ENCODE data around the gene MUC12.
"Not testable (repeated sequence)": the region's sequence is repeated elsewhere in the genome, so short reads cannot be mapped to it uniquely, and the experiment has no call there.

The MUC12 gene, protein sequence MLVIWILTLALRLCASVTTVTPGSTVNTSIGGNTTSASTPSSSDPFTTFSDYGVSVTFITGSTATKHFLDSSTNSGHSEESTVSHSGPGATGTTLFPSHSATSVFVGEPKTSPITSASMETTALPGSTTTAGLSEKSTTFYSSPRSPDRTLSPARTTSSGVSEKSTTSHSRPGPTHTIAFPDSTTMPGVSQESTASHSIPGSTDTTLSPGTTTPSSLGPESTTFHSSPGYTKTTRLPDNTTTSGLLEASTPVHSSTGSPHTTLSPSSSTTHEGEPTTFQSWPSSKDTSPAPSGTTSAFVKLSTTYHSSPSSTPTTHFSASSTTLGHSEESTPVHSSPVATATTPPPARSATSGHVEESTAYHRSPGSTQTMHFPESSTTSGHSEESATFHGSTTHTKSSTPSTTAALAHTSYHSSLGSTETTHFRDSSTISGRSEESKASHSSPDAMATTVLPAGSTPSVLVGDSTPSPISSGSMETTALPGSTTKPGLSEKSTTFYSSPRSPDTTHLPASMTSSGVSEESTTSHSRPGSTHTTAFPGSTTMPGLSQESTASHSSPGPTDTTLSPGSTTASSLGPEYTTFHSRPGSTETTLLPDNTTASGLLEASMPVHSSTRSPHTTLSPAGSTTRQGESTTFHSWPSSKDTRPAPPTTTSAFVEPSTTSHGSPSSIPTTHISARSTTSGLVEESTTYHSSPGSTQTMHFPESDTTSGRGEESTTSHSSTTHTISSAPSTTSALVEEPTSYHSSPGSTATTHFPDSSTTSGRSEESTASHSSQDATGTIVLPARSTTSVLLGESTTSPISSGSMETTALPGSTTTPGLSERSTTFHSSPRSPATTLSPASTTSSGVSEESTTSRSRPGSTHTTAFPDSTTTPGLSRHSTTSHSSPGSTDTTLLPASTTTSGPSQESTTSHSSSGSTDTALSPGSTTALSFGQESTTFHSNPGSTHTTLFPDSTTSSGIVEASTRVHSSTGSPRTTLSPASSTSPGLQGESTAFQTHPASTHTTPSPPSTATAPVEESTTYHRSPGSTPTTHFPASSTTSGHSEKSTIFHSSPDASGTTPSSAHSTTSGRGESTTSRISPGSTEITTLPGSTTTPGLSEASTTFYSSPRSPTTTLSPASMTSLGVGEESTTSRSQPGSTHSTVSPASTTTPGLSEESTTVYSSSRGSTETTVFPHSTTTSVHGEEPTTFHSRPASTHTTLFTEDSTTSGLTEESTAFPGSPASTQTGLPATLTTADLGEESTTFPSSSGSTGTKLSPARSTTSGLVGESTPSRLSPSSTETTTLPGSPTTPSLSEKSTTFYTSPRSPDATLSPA (N-terminal part only)

DNA sequence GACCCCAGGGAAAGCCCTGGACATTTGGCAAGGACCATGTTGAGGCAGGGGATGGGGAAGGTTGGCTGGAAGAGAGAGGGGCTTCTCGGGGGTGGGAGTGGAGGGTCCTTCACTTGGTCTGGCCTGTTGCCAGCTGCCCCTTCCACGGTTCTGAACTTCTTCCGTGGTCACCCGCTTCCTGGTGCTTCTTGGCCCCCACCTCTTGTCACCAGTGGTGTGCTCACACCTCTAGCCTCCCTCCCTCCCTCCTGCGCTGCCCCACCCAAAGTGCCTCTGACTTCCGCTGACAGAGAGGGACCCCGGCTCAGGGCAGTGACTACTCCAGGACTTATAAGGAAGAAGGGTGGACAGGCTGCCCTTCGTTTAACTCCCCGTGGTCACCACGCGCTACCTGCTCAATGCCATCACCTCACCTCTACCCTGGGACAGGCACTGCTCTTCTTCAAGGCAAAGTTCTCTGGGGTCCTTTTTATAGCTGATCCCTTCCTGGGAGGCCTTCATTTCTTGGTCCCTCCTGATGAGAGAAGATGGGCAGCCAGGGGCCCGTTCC lies at the start of gene MUC12:
Gene MUC12, plus strand, starts transcription at position 500 of the 550 bp plus-strand sequence. CDS start 58 bp downstream, outside the sequence.
- no peak for DNase-seq

DNA sequence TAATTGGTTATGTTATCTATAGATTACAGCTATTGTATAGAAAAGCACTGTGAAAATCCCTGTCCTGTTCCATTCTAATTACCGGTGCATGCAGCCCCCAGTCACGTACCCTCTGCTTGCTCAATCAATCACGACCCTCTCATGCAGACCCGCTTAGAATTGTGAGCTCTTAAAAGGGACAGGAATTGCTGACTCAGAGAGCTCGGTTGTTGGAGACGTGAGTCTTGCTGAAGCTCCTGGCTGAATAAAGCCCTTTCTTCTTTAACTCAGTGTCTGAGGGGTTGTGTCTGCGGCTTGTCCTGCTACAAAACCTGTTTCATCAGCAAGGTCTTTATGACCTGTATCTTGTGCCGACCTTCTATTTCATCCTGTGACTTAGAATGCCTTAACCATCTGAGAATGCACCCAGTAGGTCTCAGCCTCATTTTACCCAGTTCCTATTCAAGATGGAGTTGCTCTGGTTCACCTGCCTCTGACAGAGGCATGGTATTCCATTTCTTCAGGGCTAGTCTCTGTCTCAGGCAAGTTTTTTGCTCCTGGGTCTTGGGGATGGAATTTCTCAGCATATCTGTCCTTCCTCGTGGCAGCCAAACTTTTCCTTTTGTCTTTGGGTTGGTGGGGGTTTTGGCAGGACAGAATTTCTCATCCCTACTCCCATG lies 49.5 kb upstream of the MUC12 start:
- not testable (repeated sequence) for DNase-seq

DNA sequence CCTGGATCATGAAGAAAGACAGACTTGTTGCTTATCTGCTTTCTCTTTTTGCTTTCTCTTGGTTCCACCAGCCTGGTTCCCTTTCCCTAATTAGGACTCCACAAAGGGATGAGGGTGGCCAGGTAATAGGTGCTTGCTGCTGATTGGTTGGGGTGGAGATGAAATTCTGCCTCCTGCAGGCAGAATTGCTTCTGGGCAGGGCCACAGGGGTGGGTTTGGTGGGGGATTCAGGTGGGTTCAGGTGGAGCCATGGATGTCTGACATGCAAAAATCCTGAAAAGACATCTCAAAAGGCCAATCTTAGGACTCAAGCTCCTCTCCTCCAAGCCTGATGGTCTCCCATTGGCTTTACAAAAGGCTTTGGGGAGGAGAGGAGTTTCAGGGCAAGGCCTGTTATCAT lies 48.3 kb upstream of the MUC12 start:
- DNase-seq, result no peak

DNA sequence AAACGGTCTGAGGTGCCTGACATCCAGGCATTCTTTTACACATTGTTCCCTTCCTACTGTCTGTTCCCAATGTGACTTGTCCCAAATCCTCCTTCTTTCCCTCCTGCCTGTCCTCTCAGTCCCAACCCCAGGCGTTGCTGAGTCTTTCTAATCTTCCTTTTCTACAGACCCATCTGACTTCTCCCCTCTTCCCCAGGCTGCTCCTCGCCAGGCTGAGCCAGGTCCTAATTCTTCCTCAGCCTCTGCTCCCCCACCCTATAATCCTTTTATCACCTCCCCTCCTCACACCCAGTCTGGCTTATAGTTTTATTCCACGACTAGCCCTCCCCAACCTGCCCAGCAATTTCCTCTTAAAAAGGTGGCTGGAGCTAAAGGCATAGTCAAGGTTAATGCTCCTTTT lies 45.7 kb upstream of the MUC12 start:
- DNase-seq, result not testable (repeated sequence)

DNA sequence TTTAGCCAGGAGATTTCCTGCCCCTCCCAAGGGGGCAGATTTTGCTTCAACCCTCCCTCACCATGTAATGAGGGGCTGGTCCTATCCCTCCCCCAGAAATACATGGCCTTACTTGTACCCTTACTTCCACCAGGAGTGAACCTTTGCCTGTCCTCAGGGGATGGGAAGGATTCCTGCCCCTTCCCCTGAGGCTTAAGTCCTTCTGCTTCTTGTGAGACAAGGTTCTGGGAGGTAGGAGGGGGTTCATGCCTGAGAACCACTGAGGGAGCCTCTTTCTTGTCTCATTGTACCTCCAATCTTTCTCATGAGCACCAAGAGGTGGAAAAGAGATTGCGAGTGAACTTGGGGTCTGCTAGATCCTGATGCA lies 39.6 kb upstream of the MUC12 start:
- DNase-seq, result no peak

DNA sequence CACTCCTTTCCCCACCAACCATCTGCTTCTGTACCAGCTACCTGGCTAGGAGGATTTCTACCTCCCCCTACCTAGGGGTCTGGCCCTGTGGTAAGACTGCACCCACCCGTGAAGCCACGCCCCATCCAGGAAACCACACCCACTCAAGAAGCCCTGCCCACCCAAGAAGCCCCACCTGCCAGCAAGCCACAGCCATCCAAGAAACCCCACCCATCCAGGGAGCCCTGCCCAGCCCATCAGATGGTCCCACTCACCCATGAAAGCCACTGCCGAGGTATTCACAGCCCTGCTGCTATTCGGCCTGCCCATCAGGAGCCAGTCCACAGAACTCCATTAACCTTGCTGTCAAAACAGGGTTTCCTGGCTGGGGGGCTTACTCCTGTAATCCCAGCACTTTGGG lies 35.6 kb upstream of the MUC12 start:
- no peak for DNase-seq

DNA sequence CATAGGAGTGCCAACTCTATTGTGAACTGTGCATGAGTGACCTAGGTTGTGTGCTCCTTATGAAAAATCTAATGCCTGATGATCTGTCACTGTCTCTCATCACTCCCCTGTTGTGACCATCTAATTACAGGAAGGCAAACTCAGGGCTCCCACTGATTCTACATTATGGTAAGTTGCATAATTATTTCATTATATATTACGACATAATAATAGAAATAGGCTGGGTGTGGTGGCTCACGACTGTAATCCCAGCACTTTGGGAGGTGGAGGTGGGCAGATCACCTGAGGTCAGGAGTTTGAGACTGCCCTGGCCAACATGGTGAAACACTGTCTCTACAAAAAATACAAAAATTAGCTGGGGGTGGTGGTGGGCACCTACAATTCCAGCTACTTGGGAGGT lies 34.0 kb upstream of the MUC12 start:
- not testable (repeated sequence) for DNase-seq

DNA sequence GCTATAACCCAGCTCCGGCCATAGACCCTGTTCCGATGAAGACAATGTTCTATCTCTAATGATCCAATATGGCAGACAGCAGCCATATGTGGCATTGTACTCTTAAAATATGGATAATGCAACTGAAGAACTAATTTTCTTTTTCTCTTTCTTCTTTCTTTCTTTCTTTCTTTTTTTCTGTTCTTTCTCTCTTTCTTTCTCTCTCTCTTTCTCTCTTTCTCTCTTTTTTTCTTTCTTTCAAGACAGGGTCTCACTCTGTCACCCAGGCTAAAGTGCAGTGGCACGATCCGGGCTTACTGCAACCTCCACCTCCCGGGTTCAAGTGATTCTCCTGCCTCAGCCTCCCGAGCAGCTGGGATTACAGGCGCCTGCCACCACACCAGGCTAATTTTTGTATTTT lies 33.2 kb upstream of the MUC12 start:
- DNase-seq, result not testable (repeated sequence)

DNA sequence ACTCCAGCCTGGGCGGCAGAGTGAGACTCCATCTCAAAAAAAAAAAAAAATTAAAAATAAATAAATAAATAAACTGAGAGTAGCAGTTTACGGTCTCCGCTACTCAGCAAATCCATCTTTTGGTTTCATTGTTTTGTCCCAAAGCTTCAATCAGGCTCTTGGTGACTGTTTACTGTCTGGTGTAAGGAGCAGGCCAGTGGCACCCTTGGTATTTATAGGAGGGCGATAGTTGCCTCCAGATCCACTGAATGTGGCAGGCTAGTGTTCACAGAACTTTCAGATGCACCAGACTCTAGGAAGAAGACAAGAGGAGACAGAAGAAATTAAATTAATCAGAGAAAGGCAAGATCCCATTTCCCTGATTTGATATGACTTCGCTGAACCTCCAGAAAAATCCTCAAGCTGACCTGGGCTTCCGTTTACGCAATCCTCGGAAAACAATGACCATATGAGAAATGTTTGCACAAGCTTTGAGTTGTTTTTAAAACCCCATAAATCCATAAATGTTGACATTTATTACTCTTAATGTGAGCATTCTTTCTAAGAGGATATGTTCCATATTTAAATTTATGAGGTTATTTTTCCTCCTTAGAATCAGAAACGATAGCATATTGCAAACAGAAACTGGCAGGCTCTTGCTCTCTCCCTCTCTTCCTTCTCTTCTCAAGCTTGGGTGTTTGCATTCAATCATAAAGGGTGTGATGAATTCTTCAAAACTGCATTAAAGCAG lies 27.2 kb upstream of the MUC12 start:
- DNase-seq, result no peak

DNA sequence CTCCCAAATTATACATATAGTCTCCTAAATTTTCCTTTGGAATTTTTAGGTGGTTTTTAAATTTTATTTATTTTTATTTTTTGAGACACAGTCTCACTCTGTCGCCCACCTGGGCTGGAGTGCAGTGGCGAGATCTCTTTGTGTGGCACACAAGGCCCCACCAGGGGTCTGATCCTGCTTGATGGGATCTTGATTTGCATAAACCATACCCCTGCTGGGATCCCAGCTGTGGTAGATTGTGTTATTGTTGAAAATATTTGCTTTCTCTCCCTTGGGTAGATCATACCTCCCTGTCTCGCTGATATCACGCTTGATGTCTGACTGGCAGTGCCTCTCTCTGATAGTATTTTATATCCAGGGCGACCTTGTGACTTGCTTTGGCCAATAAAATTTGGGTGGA lies 25.7 kb upstream of the MUC12 start:
- DNase-seq, result no peak

DNA sequence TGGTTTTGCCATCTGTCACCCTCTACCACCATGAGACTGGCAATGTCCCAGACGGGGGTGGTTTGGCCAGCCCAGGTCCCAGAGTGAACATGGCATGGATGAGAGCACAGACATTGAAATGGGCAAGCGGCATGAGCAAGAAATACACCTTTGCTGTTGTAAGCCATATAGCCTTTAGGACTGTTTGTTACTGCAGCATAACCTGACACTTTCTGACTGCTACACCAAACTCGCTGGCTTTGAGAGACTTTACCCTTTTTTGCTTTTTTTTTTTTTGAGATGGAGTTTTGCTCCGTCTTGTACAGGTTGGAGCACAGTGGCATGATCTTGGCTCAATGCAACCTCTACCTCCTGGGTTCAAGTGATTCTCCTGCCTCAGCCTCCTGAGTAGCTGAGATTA lies 25.2 kb upstream of the MUC12 start:
- DNase-seq, result no peak

DNA sequence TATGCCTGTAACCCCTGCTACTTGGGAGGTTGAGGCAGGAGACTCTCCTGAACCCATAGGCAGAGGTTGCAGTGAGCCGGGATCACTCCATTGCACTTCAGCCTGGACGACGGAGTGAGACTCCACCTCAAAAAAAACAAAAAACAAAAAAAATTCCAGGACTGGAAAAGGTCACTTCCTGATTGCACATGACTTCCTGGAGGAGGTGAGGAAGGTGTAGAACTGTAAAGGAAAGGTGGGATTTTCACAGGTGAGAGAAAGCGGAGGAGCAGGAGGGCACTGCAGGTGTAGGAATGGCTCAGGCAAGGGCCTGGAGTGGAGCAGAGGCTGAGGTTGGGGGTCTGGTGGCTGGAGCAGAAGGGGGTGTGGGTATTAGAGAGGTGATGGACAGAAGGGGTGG lies 23.3 kb upstream of the MUC12 start:
- no peak for DNase-seq

DNA sequence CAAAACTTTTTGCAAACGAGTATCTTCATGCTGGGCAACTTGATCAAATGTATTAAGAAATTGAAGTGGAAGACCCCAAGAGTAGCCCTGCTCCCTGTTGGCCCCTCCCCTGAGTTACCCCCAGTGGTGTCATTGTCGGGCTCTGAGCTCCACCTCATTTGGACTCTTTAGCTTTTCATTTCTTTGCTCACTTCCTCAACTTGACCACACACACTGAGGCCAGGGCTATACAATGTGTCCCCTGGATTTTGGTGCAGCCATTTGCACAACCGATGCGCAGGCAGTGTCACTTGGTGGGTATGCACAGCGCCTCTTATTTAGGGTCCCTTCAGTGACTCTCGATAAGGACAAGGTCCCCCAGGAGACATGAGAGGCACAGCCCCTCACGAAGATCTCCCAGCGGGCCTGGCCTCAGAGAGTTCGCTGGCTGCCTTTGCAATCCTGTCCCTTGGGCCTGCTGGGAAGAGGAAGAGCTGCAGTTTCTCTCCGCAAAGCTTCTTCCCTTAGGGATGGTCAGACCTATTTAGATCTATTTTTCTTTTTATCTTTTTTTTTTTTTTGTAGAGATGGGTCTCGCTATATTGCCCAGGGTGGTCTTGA lies 22.5 kb upstream of the MUC12 start:
- no peak for DNase-seq

DNA sequence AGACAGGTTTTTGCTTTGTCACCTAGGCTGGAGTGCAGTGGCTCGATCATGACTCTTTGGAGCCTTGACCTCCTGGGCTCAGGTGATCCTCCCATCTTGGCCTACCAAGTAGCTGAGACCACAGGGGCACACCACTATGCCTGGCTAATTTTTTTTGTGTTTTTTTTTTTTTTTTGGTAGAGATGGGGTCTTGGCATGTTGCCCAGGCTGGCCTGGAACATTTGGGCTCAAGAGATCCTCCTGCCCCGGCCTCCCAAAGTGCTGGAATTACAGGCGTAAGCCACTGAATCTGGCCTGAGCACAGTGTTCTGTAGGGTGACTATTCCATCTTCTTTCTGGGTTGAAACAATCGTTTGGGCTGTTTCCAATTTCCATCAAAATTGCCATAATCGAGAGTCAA lies 21.6 kb upstream of the MUC12 start:
- no peak for DNase-seq

DNA sequence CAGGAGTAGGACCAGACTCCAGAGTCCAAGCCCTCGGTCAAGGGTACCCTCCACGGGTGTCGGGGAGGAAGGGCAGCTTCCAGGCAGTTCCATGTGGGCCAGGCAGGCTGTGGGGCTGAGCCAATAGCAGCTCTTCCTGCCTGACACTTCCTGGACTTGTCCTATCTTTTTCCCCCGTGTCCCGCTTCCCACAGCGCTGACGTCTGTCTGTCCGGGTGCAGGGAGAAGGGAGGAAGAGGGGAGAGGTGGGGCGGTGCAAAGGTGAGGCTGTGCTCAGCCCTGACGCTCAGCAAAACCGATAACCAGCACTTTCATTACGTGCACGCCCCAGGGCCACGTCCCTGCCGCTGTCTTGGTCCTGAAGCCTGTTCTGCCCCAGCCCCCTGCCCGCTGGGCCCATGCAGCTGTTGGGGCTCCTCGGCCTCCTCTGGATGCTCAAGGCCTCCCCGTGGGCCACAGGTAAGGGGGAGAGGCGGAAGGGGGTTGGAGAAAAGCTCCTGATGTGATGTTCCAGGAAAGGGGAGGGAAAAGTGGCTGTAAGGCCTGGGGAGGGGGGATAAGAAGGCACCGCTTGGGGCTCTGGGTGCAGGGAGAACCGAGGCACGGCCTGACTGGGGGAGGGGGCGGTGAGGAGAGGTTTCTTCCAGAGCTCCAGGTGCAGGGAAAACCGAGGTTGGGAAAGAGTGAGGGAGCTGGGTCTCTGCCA lies 20.0 kb upstream of the MUC12 start, which contains the start of gene MUC3A:
Gene MUC3A, plus strand, starts transcription at position 308 of the 706 bp plus-strand sequence. Its CDS starts 91 bp downstream, at position 399.
- DNase-seq, result no peak

DNA sequence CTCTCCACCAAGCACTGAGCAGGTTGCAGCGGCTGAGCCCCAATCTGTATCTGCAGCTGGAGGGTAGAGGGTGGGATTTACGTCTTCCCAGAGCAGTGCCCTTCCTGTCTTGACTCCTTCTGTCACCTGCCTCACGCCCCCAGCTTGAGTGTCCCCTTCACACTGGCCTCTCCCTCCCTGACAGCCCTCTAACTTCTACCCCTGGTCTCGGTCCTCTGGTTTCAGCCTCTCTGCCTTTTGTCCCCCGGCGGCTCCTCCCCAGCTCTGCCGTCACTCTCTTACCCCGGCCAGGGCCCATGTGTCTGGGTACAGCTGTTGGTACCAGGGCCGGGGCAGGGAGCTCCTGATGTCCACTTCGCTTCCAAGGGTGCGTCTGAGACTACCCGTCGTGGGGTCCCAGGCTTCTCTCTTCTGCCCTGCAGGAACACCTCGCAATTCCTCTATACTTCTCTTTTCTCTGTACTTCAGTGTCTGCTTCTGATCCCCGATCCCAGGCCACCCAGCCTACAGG lies 19.4 kb upstream of the MUC12 start:
- DNase-seq, result no peak

DNA sequence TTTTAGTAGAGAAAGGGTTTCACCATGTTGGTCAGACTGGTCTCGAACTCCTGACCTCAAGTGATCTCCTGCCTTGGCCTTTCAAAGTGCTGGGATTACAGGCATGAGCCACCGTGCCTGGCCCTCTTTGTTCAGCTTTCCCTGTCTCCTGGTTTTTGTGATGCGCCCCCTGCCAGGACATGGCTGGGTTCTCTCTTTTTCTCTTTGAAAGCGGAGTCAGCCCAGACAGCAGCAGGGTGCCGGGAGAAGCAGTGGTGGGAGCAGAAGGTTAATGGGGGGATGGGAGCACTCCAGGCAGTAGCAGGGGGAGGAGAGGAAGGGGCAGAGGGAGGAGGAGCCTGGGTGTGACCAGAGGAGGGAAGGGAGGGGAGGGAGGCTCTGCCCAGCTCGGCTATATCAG lies 18.2 kb upstream of the MUC12 start:
- no peak for DNase-seq

DNA sequence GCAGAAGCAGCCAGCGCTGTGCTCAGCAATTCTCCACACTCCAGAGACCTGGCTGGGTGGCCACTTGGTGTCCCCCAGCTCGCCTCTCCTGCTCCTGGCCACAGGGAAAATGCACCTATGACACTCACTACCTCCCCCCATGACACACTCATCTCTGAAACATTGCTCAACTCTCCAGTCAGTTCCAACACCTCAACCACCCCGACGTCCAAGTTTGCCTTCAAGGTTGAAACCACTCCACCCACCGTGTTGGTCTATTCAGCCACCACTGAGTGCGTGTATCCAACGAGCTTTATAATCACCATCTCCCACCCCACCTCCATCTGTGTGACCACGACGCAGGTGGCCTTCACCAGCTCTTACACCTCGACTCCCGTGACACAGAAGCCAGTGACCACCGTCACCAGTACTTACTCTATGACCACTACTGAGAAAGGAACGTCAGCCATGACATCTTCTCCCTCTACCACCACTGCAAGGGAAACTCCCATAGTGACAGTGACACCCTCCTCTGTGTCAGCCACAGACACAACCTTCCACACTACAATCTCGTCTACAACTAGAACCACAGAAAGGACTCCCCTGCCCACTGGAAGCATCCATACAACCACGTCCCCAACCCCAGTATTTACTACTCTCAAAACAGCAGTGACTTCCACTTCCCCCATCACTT lies 17.3 kb upstream of the MUC12 start:
- no peak for DNase-seq

DNA sequence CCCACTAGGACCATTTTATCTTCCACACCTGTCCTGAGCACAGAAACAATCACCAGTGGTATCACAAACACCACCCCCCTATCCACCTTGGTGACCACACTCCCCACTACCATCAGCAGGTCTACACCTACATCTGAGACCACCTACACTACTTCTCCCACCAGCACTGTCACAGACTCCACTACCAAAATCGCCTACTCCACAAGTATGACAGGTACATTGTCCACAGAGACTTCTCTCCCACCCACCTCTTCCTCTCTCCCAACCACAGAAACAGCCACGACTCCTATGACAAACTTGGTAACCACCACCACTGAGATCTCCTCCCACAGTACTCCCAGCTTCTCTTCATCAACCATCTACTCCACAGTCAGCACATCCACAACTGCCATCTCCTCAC lies 16.7 kb upstream of the MUC12 start:
- no peak for DNase-seq
